CD4-positive, alpha-beta T cell (primary cell): ENCODE results near the gene OR51E1. TPM values are rescaled to one million over a fixed set of nuclear protein-coding genes. Genes with fewer than 3 reads are reported as not detected.

Experiments
- ATAC-seq: fragments of 200-7000 bp; cut with Tn5 transposase; one replicate; pipeline ENCODE4 v1.10.0; 2022; ENCODE audit warnings: mild to moderate bottlenecking; ENCODE audit not compliant: poor library complexity
- CTCF ChIA-PET: fragments of 350-600 bp; sonication (Branson Sonifier 250); formaldehyde crosslinking; loops from one replicate; lab custom pipeline; 2021; ENCODE audit warnings: antibody characterized with exemption, inconsistent platforms; lab: Charles Lee
- POLR2A ChIA-PET: fragments of 350-600 bp; sonication (Branson Sonifier 250); formaldehyde crosslinking; loops from one replicate; lab custom pipeline; 2021; ENCODE audit warnings: antibody characterized with exemption, inconsistent platforms; lab: Charles Lee
- DNase-seq, 14 experiments: peaks; one replicate each; pipeline ENCODE4 v3.0.0-alpha.2; 2013 to 2020; ENCODE audit warnings: mixed read lengths in 2 of 14
- H3K27ac ChIP-seq, 2 donors: one replicate each; pipeline versions ENCODE4 v1.5.1 to v1.7.0; 2013; ENCODE audit warnings: low read length in 2 of 2, low read depth in 1 of 2, mild to moderate bottlenecking in 1 of 2
- H3K27me3 ChIP-seq, 2 experiments: 1 replicate in 1 of 2; 2 replicates in 1 of 2; pipeline versions ENCODE4 v1.6.1 to v1.7.0; 2013; ENCODE audit warnings: low read length in 2 of 2, control low read depth in 1 of 2, mild to moderate bottlenecking in 1 of 2, moderate library complexity in 1 of 2; ENCODE audit not compliant: insufficient read depth in 2 of 2, control insufficient read depth in 1 of 2
- H3K36me3 ChIP-seq: one replicate; pipeline ENCODE4 v1.6.1; 2013; ENCODE audit warnings: low read length, control low read depth; ENCODE audit not compliant: insufficient read depth
- H3K4me1 ChIP-seq: one replicate; pipeline ENCODE4 v1.6.1; 2013; ENCODE audit warnings: low read length, control low read depth; ENCODE audit not compliant: insufficient read depth
- H3K4me3 ChIP-seq: one replicate; pipeline ENCODE4 v1.5.1; 2013; ENCODE audit warnings: mild to moderate bottlenecking, low read length, moderate library complexity
- H3K9me3 ChIP-seq, 2 experiments: 1 replicate in 1 of 2; 2 replicates in 1 of 2; pipeline versions ENCODE4 v1.6.1 to v1.7.0; 2013; ENCODE audit warnings: low read length in 2 of 2, mild to moderate bottlenecking in 2 of 2, control low read depth in 1 of 2, moderate library complexity in 1 of 2; ENCODE audit not compliant: control insufficient read depth in 1 of 2, insufficient read depth in 1 of 2
- H3K27ac Mint-ChIP-seq: one replicate; pipeline ENCODE4 v1.8.0; 2020; ENCODE audit warnings: mixed read lengths
- H3K27me3 Mint-ChIP-seq: one replicate; pipeline ENCODE4 v1.8.0; 2021; ENCODE audit warnings: mixed read lengths
- H3K36me3 Mint-ChIP-seq: one replicate; pipeline ENCODE4 v1.8.0; 2021; ENCODE audit warnings: low read depth, mixed read lengths
- H3K4me1 Mint-ChIP-seq: one replicate; pipeline ENCODE4 v1.8.0; 2021; ENCODE audit warnings: low read depth, mixed read lengths
- H3K4me3 Mint-ChIP-seq: one replicate; pipeline ENCODE4 v1.8.0; 2020; ENCODE audit warnings: mild to moderate bottlenecking, mixed read lengths
- H3K9me3 Mint-ChIP-seq: one replicate; pipeline ENCODE4 v1.8.0; 2020; ENCODE audit warnings: mixed read lengths
- intact Hi-C, 2 experiments: fragments of 100-400 bp; cut with DNase I in 1 of 2; cut with micrococcal nuclease in 1 of 2; formaldehyde crosslinking; loops; one replicate each; pipeline versions ENCODE4 v1.15.1 to v1.9.0; 2023 to 2025; cut with DNase I, micrococcal nuclease
- total RNA-seq, 174 experiments: library from RNA in 2 of 174; stranded (reverse) in 2 of 174; gene quantifications; one replicate each; pipeline ENCODE4 v1.2.3 and lab custom pipeline; 2021 to 2026
- TF ChIP-seq, protein P1 (sequence below): fragments of 200-600 bp; IDR thresholded peaks from one replicate; pipeline ENCODE4 v1.8.0; 2022; ENCODE audit warnings: antibody characterized with exemption, mild to moderate bottlenecking

OR51E1 gene
- total RNA-seq, 2 experiments from 2014 or later: not detected

DNA sequence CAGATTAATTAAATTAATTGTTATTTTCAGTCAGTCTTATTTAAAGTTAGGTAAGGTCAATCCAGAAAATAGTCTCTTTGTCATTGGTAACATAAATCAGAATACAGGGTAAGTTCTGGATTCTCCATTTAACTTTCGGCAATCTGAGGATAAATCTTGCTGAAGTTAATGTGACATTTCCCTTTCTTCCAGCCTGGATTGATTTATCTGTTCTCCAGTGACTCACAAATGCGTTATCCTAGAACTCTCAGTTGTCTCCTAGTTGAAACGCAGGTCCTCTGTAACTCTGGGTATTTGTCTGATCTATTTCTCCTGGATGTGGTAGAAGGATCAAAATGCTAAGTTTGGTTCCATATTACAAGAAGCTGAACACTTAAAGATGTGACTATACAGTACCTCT lies 21.0 kb downstream of the OR51E1 start:
- H3K4me1 Mint-ChIP-seq: no peaks in the 10 kb centered on the region
- ChIA-PET POLR2A (no interaction called here), CTCF (no interaction called here)
- H3K9me3 Mint-ChIP-seq: no peaks in the 10 kb centered on the region
- Histone ChIP-seq H3K27me3 (no peaks in the 10 kb centered on the region), H3K4me3 (no peak overlapping the region), H3K36me3 (no peaks in the 10 kb centered on the region), H3K9me3 (no peaks in the 10 kb centered on the region), H3K4me1 (no peaks in the 10 kb centered on the region), H3K27ac (no peak overlapping the region)
- H3K27ac Mint-ChIP-seq: no peak overlapping the region
- no peaks in the 10 kb centered on the region for H3K36me3 Mint-ChIP-seq
- ATAC-seq: no peak
- TF ChIP-seq, protein P1, sequence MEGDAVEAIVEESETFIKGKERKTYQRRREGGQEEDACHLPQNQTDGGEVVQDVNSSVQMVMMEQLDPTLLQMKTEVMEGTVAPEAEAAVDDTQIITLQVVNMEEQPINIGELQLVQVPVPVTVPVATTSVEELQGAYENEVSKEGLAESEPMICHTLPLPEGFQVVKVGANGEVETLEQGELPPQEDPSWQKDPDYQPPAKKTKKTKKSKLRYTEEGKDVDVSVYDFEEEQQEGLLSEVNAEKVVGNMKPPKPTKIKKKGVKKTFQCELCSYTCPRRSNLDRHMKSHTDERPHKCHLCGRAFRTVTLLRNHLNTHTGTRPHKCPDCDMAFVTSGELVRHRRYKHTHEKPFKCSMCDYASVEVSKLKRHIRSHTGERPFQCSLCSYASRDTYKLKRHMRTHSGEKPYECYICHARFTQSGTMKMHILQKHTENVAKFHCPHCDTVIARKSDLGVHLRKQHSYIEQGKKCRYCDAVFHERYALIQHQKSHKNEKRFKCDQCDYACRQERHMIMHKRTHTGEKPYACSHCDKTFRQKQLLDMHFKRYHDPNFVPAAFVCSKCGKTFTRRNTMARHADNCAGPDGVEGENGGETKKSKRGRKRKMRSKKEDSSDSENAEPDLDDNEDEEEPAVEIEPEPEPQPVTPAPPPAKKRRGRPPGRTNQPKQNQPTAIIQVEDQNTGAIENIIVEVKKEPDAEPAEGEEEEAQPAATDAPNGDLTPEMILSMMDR: no peak
- intact Hi-C loops: no loop called here
- no peak for DNase-seq
- no peak overlapping the region for H3K4me3 Mint-ChIP-seq
- H3K27me3 Mint-ChIP-seq: peaks cover 27% of the 10 kb centered on the region

GRCh38 chr11:4665424-4665823 lies 21.6 kb downstream of the OR51E1 start:
- DNase-seq (no peak), ATAC-seq (no peak)
- intact Hi-C loops: no loop called here
- CTCF ChIA-PET: no interaction called here
- H3K36me3 ChIP-seq: no peaks in the 10 kb centered on the region
- H3K4me1 ChIP-seq: no peaks in the 10 kb centered on the region
- Mint-ChIP-seq H3K4me3 (no peak overlapping the region), H3K9me3 (no peaks in the 10 kb centered on the region), H3K27ac (no peak overlapping the region), H3K36me3 (no peaks in the 10 kb centered on the region), H3K27me3 (peaks cover 28% of the 10 kb centered on the region), H3K4me1 (no peaks in the 10 kb centered on the region)
- TF ChIP-seq, protein P1: no peak
- H3K27ac ChIP-seq: no peak overlapping the region
- no peak overlapping the region for H3K4me3 ChIP-seq
- no peaks in the 10 kb centered on the region for H3K27me3 ChIP-seq
- POLR2A ChIA-PET: no interaction called here
- no peaks in the 10 kb centered on the region for H3K9me3 ChIP-seq

- H3K4me1 ChIP-seq: no peaks in the 10 kb centered on the region
- Mint-ChIP-seq H3K27ac (no peak overlapping the region), H3K9me3 (no peaks in the 10 kb centered on the region), H3K36me3 (no peaks in the 10 kb centered on the region), H3K4me3 (no peak overlapping the region), H3K27me3 (peaks cover 46% of the 10 kb centered on the region), H3K4me1 (no peaks in the 10 kb centered on the region)
- TF ChIP-seq, protein P1: no peak
- intact Hi-C loops: no loop called here
- no peak overlapping the region for H3K27ac ChIP-seq
- ATAC-seq: no peak
- no peaks in the 10 kb centered on the region for H3K36me3 ChIP-seq
- H3K4me3 ChIP-seq: no peak overlapping the region
- no peak for DNase-seq
- H3K9me3 ChIP-seq: no peaks in the 10 kb centered on the region
- H3K27me3 ChIP-seq: peaks cover 3 to 6% of the 10 kb centered on the region in 2 experiments
- ChIA-PET CTCF (no interaction called here), POLR2A (no interaction called here)
These were observed 28.0 kb downstream of the OR51E1 start for GRCh38 chr11:4671741-4672140.
